ENCODE results near the gene HORMAD2.

DNA sequence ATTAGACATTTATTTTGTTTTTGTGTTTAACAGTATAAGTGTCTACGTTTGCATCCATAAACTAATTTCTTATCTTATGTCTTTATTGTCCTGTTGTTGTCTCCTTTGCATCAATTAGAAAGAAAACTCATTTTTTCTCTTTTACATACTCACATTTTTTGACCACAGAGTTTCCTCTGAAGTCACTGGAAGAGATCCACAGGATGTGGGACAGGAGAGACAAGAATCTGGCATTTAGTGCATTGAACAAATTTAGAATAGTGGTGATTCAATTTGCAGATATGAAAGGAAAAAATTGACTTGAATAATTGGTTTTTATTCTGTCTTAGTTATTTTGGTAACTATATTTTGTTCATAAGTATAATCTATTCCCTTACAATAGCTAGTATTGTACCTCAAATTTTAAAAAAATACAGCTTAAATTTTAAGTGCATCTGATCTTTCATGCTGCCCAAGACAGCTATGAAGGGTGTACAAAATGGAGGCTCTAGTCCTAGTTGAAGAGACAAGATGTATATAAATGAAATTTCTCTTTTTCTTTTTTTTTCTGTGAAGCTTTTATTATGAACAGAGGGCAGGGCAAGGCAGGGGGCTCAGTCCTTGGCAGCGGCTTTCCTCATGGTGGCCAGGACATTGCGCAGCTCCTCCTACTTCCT, 24.4 kb downstream of the HORMAD2 start:
- TF ChIP-seq, protein P1, sequence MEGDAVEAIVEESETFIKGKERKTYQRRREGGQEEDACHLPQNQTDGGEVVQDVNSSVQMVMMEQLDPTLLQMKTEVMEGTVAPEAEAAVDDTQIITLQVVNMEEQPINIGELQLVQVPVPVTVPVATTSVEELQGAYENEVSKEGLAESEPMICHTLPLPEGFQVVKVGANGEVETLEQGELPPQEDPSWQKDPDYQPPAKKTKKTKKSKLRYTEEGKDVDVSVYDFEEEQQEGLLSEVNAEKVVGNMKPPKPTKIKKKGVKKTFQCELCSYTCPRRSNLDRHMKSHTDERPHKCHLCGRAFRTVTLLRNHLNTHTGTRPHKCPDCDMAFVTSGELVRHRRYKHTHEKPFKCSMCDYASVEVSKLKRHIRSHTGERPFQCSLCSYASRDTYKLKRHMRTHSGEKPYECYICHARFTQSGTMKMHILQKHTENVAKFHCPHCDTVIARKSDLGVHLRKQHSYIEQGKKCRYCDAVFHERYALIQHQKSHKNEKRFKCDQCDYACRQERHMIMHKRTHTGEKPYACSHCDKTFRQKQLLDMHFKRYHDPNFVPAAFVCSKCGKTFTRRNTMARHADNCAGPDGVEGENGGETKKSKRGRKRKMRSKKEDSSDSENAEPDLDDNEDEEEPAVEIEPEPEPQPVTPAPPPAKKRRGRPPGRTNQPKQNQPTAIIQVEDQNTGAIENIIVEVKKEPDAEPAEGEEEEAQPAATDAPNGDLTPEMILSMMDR (IDR thresholded peaks at IDR 0.05): no peak
- no peak for TF ChIP-seq ZBTB43 (CRISPR knock-in tag; IDR thresholded peaks at IDR 0.05)
- TF ChIP-seq, protein P2, sequence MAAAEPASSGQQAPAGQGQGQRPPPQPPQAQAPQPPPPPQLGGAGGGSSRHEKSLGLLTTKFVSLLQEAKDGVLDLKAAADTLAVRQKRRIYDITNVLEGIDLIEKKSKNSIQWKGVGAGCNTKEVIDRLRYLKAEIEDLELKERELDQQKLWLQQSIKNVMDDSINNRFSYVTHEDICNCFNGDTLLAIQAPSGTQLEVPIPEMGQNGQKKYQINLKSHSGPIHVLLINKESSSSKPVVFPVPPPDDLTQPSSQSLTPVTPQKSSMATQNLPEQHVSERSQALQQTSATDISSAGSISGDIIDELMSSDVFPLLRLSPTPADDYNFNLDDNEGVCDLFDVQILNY (CRISPR knock-in tag; IDR thresholded peaks at IDR 0.05): no peak
- no peak for TF ChIP-seq MAX (CRISPR knock-in tag; IDR thresholded peaks at IDR 0.05)
- TF ChIP-seq ZNF219 (CRISPR knock-in tag; IDR thresholded peaks at IDR 0.05; ENCODE audit: borderline replicate concordance): no peak
- TF ChIP-seq ZNF121 (CRISPR knock-in tag; IDR thresholded peaks at IDR 0.05): no peak
- TF ChIP-seq ZNF396 (CRISPR knock-in tag; IDR thresholded peaks at IDR 0.05; ENCODE audit: borderline replicate concordance): no peak
- TF ChIP-seq ZNF263 (CRISPR knock-in tag; IDR thresholded peaks at IDR 0.05; ENCODE audit: low read depth): no peak
- no peak for TF ChIP-seq ATF3 (CRISPR knock-in tag; conservative IDR thresholded peaks at IDR 0.05)
- TF ChIP-seq SMAD4 (CRISPR knock-in tag; IDR thresholded peaks at IDR 0.05): no peak
